Uterus (tissue), 2 donors: ENCODE measurements around the gene LRRC4C.

ENCODE experiments used
- CTCF ChIP-seq, 4 experiments: fragments of 200-600 bp in 2 of 4; fragments of 450-650 bp in 2 of 4; sonication (generic) in 2 of 4; IDR thresholded peaks; one replicate each; pipeline ENCODE4 v1.5.1; 2016 to 2019; ENCODE audit warnings: antibody characterized with exemption in 4 of 4, mild to moderate bottlenecking in 2 of 4, moderate library complexity in 1 of 4
- POLR2A ChIP-seq, 2 donors: fragments of 450-650 bp; IDR thresholded peaks; one replicate each; pipeline ENCODE4 v1.6.1; 2016; ENCODE audit warnings: antibody characterized with exemption in 2 of 2, mild to moderate bottlenecking in 1 of 2, moderate library complexity in 1 of 2

- TF ChIP-seq CTCF (IDR thresholded peaks at IDR 0.05) (no peak), POLR2A (IDR thresholded peaks at IDR 0.05) (no peak)
Measured at GRCh38 chr11:40381481-40381880, 1078.0 kb downstream of the LRRC4C start.
